HUES6 (cell line): Measurements from ENCODE around the gene RUNX1.

Experiments used
- H3K27ac ChIP-seq: 2 replicates; pipeline ENCODE4 v1.7.0; 2013; ENCODE audit warnings: low read depth, mild to moderate bottlenecking, low read length, inconsistent platforms
- H3K27me3 ChIP-seq: 2 replicates; pipeline ENCODE4 v1.6.1; 2013; ENCODE audit warnings: low read length; ENCODE audit not compliant: control insufficient read depth, insufficient read depth
- H3K36me3 ChIP-seq: 2 replicates; pipeline ENCODE4 v1.6.1; 2013; ENCODE audit warnings: low read length; ENCODE audit not compliant: control insufficient read depth, insufficient read depth
- H3K4me1 ChIP-seq: 2 replicates; pipeline ENCODE4 v1.6.1; 2013; ENCODE audit warnings: low read length; ENCODE audit not compliant: control insufficient read depth, insufficient read depth
- H3K4me3 ChIP-seq: 2 replicates; pipeline ENCODE4 v1.5.1; 2013; ENCODE audit warnings: low read depth, low read length
- H3K9ac ChIP-seq: one replicate; pipeline ENCODE4 v1.6.1; 2013; ENCODE audit warnings: mild to moderate bottlenecking, low read length
- H3K9me3 ChIP-seq: 2 replicates; pipeline ENCODE4 v1.6.1; 2013; ENCODE audit warnings: low read depth, low read length; ENCODE audit not compliant: control insufficient read depth, insufficient read depth

Gene RUNX1

GRCh38 chr21:34770576-34770975, 278.5 kb downstream of the RUNX1 start:
- no peaks in the 10 kb centered on the region for H3K4me1 ChIP-seq
- no peak overlapping the region for H3K9ac ChIP-seq
- H3K27ac ChIP-seq = no peak overlapping the region
- no peaks in the 10 kb centered on the region for H3K36me3 ChIP-seq
- no peak overlapping the region for H3K4me3 ChIP-seq
- no peaks in the 10 kb centered on the region for H3K9me3 ChIP-seq
- H3K27me3 ChIP-seq = no peaks in the 10 kb centered on the region

GRCh38 chr21:34768326-34768725, 280.8 kb downstream of the RUNX1 start:
- Histone ChIP-seq H3K9me3 (peaks cover 8% of the 10 kb centered on the region), H3K27me3 (no peaks in the 10 kb centered on the region), H3K27ac (no peak overlapping the region), H3K9ac (no peak overlapping the region), H3K4me3 (no peak overlapping the region), H3K4me1 (no peaks in the 10 kb centered on the region), H3K36me3 (no peaks in the 10 kb centered on the region)

GRCh38 chr21:34766862-34767261, 282.2 kb downstream of the RUNX1 start:
- Histone ChIP-seq H3K27ac (no peak overlapping the region), H3K27me3 (no peaks in the 10 kb centered on the region), H3K9ac (no peak overlapping the region), H3K4me1 (no peaks in the 10 kb centered on the region), H3K9me3 (peaks cover 8% of the 10 kb centered on the region), H3K4me3 (no peak overlapping the region), H3K36me3 (no peaks in the 10 kb centered on the region)

GRCh38 chr21:34765619-34766018, 283.5 kb downstream of the RUNX1 start:
- Histone ChIP-seq H3K27me3 (no peaks in the 10 kb centered on the region), H3K36me3 (no peaks in the 10 kb centered on the region), H3K9me3 (peaks cover 8% of the 10 kb centered on the region), H3K27ac (no peak overlapping the region), H3K4me1 (no peaks in the 10 kb centered on the region), H3K4me3 (no peak overlapping the region), H3K9ac (no peak overlapping the region)

GRCh38 chr21:34764715-34765284, 284.3 kb downstream of the RUNX1 start:
- Histone ChIP-seq H3K27ac (no peak overlapping the region), H3K36me3 (no peaks in the 10 kb centered on the region), H3K9me3 (peaks cover 8% of the 10 kb centered on the region), H3K4me1 (no peaks in the 10 kb centered on the region), H3K9ac (no peak overlapping the region), H3K27me3 (no peaks in the 10 kb centered on the region), H3K4me3 (no peak overlapping the region)

- no peaks in the 10 kb centered on the region for H3K27me3 ChIP-seq
- H3K27ac ChIP-seq = no peak overlapping the region
- no peaks in the 10 kb centered on the region for H3K4me1 ChIP-seq
- no peak overlapping the region for H3K4me3 ChIP-seq
- H3K9me3 ChIP-seq = peaks cover 8% of the 10 kb centered on the region
- no peaks in the 10 kb centered on the region for H3K36me3 ChIP-seq
- H3K9ac ChIP-seq = no peak overlapping the region
Observed at GRCh38 chr21:34762786-34763185, 286.3 kb downstream of the RUNX1 start.

GRCh38 chr21:34761758-34762330, 287.3 kb downstream of the RUNX1 start:
- no peaks in the 10 kb centered on the region for H3K27me3 ChIP-seq

GRCh38 chr21:34754690-34755647, 294.1 kb downstream of the RUNX1 start:
- Histone ChIP-seq H3K9ac (no peak overlapping the region), H3K4me3 (no peak overlapping the region), H3K27me3 (no peaks in the 10 kb centered on the region), H3K36me3 (no peaks in the 10 kb centered on the region), H3K27ac (no peak overlapping the region), H3K4me1 (no peaks in the 10 kb centered on the region), H3K9me3 (no peaks in the 10 kb centered on the region)

More at GRCh38 chr21:34761758-34762330, 287.3 kb downstream of the RUNX1 start:
- Histone ChIP-seq H3K36me3 (no peaks in the 10 kb centered on the region), H3K9ac (no peak overlapping the region), H3K27ac (no peak overlapping the region), H3K4me3 (no peak overlapping the region), H3K4me1 (no peaks in the 10 kb centered on the region), H3K9me3 (peaks cover 8% of the 10 kb centered on the region)

GRCh38 chr21:34748862-34749261, 300.2 kb downstream of the RUNX1 start:
- Histone ChIP-seq H3K36me3 (no peaks in the 10 kb centered on the region), H3K27ac (no peak overlapping the region), H3K9ac (no peak overlapping the region), H3K4me3 (no peak overlapping the region), H3K27me3 (no peaks in the 10 kb centered on the region; the same call in 1 of the 2 replicates), H3K4me1 (peaks cover 5% of the 10 kb centered on the region), H3K9me3 (no peaks in the 10 kb centered on the region)

GRCh38 chr21:34745557-34746255, 303.4 kb downstream of the RUNX1 start:
- peaks cover 11% of the 10 kb centered on the region; the same call in 1 of the 2 replicates for H3K27me3 ChIP-seq
- H3K4me1 ChIP-seq = peaks cover 5% of the 10 kb centered on the region
- H3K27ac ChIP-seq = no peak overlapping the region
- H3K9me3 ChIP-seq = no peaks in the 10 kb centered on the region
- no peaks in the 10 kb centered on the region for H3K36me3 ChIP-seq
- no peak overlapping the region for H3K9ac ChIP-seq
- H3K4me3 ChIP-seq = no peak overlapping the region
